Keratinocyte (primary cell): ENCODE results near the gene PTPN13. TPM values are rescaled to one million over a fixed set of nuclear protein-coding genes. Genes with fewer than 3 reads are reported as not detected.

Experiments used
- DNase-seq: peaks from one replicate; pipeline ENCODE4 v3.0.0-alpha.2; 2011; ENCODE audit warnings: low read depth, missing footprints, low spot score
- FAIRE-seq: peaks from 2 replicates; lab custom pipeline; 2011; peaks lifted over from hg19 to GRCh38; lab: Jason Lieb, UNC
- H2AFZ ChIP-seq: 2 replicates; pipeline ENCODE4 v1.6.0; 2012; ENCODE audit warnings: low read length, control low read depth, inconsistent platforms; ENCODE audit not compliant: control insufficient read depth
- H3K27ac ChIP-seq: 2 replicates; pipeline ENCODE4 v1.5.1; 2011; ENCODE audit warnings: low read length; ENCODE audit not compliant: control insufficient read depth, insufficient read depth
- H3K27me3 ChIP-seq: 3 replicates; pipeline ENCODE4 v1.6.0; 2011; ENCODE audit warnings: low read length; ENCODE audit not compliant: control insufficient read depth, insufficient read depth; ENCODE audit errors: extremely low read depth
- H3K36me3 ChIP-seq, 2 experiments: 2 replicates in 1 of 2; 3 replicates in 1 of 2; pipeline ENCODE4 v1.5.1; 2011; ENCODE audit warnings: low read length in 2 of 2, mild to moderate bottlenecking in 1 of 2; ENCODE audit not compliant: control insufficient read depth in 2 of 2, insufficient read depth in 2 of 2; ENCODE audit errors: extremely low read depth in 1 of 2
- H3K4me1 ChIP-seq: 3 replicates; pipeline ENCODE4 v1.5.1; 2011; ENCODE audit warnings: low read length; ENCODE audit not compliant: control insufficient read depth, insufficient read depth; ENCODE audit errors: extremely low read depth
- H3K4me2 ChIP-seq: 3 replicates; pipeline ENCODE4 v1.6.0; 2011; ENCODE audit warnings: low read depth, low read length; ENCODE audit not compliant: control insufficient read depth, insufficient read depth; ENCODE audit errors: extremely low read depth
- H3K4me3 ChIP-seq, 3 experiments: fragments of 200-600 bp in 1 of 3; sonication (generic) in 1 of 3; 2 replicates in 2 of 3; 3 replicates in 1 of 3; pipeline ENCODE4 v1.5.1; 2011 to 2016; ENCODE audit warnings: low read length in 3 of 3, mild to moderate bottlenecking in 3 of 3, control low read depth in 2 of 3, inconsistent platforms in 1 of 3, low read depth in 1 of 3, mixed read lengths in 1 of 3, mixed run types in 1 of 3, moderate library complexity in 1 of 3; ENCODE audit not compliant: control insufficient read depth in 2 of 3, insufficient read depth in 2 of 3; ENCODE audit errors: extremely low read depth in 1 of 3
- H3K79me2 ChIP-seq: 2 replicates; pipeline ENCODE4 v1.6.0; 2012; ENCODE audit warnings: low read length; ENCODE audit not compliant: control insufficient read depth, insufficient read depth
- H3K9ac ChIP-seq: 3 replicates; pipeline ENCODE4 v1.6.0; 2011; ENCODE audit warnings: low read length; ENCODE audit not compliant: control insufficient read depth, insufficient read depth; ENCODE audit errors: extremely low read depth
- H3K9me1 ChIP-seq: 3 replicates; pipeline ENCODE4 v1.6.0; 2011; ENCODE audit warnings: low read length; ENCODE audit not compliant: control insufficient read depth, insufficient read depth; ENCODE audit errors: extremely low read depth
- H3K9me3 ChIP-seq: 2 replicates; pipeline ENCODE4 v1.5.1; 2012; ENCODE audit warnings: low read depth, low read length; ENCODE audit not compliant: control insufficient read depth
- H4K20me1 ChIP-seq: 3 replicates; pipeline ENCODE4 v1.6.0; 2011; ENCODE audit warnings: low read length; ENCODE audit not compliant: control insufficient read depth, insufficient read depth; ENCODE audit errors: extremely low read depth
- CTCF ChIP-seq, 3 experiments: IDR thresholded peaks in 1 of 3; conservative IDR thresholded peaks in 1 of 3; optimal IDR thresholded peaks in 1 of 3; 2 replicates in 2 of 3; 3 replicates in 1 of 3; pipeline versions ENCODE3 to v1.5.1; 2011; ENCODE audit warnings: low read length in 3 of 3, mild to moderate bottlenecking in 3 of 3, moderate library complexity in 2 of 3, control low read depth in 1 of 3, inconsistent platforms in 1 of 3; ENCODE audit not compliant: insufficient read depth in 2 of 3; ENCODE audit errors: extremely low read depth in 1 of 3
- EZH2 ChIP-seq: IDR thresholded peaks from one replicate; pipeline ENCODE4 v1.6.1; 2012; ENCODE audit warnings: inconsistent platforms, mild to moderate bottlenecking, low read length, moderate library complexity
- dilution Hi-C: fragments of 300-500 bp; cut with MboI; formaldehyde crosslinking; loops from one replicate; pipeline ENCODE4 v1.7.0; 2020; ENCODE audit warnings: low sequenced_read_pairs; ENCODE audit not compliant: extremely low pct_ligation_motif_present
- polyA plus RNA-seq, 5 experiments: library from polyadenylated mRNA; depleted of rRNA in 3 of 5; stranded (reverse) in 3 of 5; stranded (forward) in 1 of 5; unstranded in 1 of 5; fragments of >200 nt; gene quantifications; 1 replicate in 1 of 5; 2 replicates in 3 of 5; 3 replicates in 1 of 5; pipeline versions ENCODE4 v1.2.1 to v1.2.3, GENCODE V29; 2011 to 2012; ENCODE audit warnings: missing spikeins in 2 of 5, low read depth in 1 of 5, low replicate concordance in 1 of 5

Gene PTPN13
- polyA plus RNA-seq, 1 donor (not counting 4 experiments of a cell fraction or from before 2014, with no cell fraction given): 37.6 TPM

DNA sequence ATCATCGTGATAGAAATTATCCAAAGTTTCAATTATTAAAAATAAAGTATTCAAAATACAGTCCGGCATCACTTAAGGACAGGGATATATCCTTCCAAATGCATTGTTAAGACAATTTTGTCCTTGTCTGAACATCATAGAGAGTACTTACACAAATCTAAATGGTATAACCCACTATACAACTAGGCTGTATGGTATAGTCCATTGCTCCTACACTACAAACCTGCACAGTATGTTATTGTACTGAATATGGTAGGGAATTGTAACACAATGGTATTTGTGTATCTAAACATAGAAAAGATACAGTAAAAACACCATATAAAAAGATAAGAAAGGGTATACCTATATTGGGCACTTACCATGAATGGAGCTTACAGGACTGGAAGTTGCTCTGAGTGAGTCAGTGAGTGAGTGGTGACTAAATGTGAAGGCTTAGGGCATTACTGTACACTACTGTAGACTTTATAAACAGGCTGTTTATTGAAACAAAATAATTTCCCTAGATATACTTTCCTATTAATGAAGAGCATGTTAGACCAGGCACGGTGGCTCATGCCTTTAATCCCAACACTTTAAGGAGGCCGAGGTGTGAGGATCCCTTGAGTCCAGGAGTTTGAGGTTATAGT, 44.8 kb upstream of the PTPN13 start:
- no peak overlapping the region for H2AFZ ChIP-seq
- H3K36me3 ChIP-seq: peaks cover 0 to 2% of the 10 kb centered on the region in 2 experiments
- peaks cover 26% of the 10 kb centered on the region for H3K4me1 ChIP-seq
- dilution Hi-C loops: no loop called here
- H3K4me2 ChIP-seq: peak overlapping the region; percentile 32
- H3K4me3 ChIP-seq: no peak overlapping the region
- H4K20me1 ChIP-seq: no peaks in the 10 kb centered on the region
- no peaks in the 10 kb centered on the region for H3K27me3 ChIP-seq
- no peaks in the 10 kb centered on the region for H3K79me2 ChIP-seq
- H3K9me3 ChIP-seq: no peaks in the 10 kb centered on the region
- no peaks in the 10 kb centered on the region for H3K9me1 ChIP-seq
- FAIRE-seq (peak; percentile 52), DNase-seq (no peak)
- H3K9ac ChIP-seq: no peak overlapping the region
- TF ChIP-seq CTCF (optimal IDR thresholded peaks at IDR 0.05 in 1 of 3, IDR thresholded peaks at IDR 0.05 in 1 of 3, conservative IDR thresholded peaks at IDR 0.05 in 1 of 3; ENCODE audit: extremely low read depth in 1 of 3, insufficient read depth in 2 of 3, low read length in 3 of 3): no peak
- TF ChIP-seq EZH2: no peak
- peak overlapping the region; percentile 60 for H3K27ac ChIP-seq

DNA sequence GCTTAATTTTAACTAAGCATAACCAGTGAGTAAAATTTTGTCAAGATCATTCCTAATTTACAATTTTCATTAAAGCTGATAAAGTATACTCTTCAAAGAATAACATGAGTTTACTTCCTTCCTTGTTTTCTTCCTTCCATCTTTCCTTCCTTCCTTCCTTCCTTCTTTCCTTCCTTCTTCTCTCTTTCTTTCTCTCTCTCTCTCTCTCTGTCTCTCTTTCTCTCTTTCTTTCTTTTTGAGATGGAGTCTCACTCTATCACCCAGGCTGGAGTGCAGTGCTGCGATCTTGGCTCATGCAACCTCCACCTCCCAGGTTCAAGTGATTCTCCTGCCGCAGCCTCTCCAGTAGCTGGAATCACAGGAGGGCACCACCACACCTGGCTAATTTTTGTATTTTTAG, 42.7 kb upstream of the PTPN13 start:
- Histone ChIP-seq H3K27me3 (no peaks in the 10 kb centered on the region), H3K4me2 (no peak overlapping the region), H4K20me1 (no peaks in the 10 kb centered on the region), H3K4me3 (no peak overlapping the region), H3K9me3 (no peaks in the 10 kb centered on the region), H3K79me2 (no peaks in the 10 kb centered on the region), H3K9me1 (no peaks in the 10 kb centered on the region), H2AFZ (no peak overlapping the region), H3K9ac (no peak overlapping the region), H3K27ac (no peak overlapping the region), H3K4me1 (peaks cover 26% of the 10 kb centered on the region), H3K36me3 (peaks cover 0 to 2% of the 10 kb centered on the region in 2 experiments)
- DNase-seq (no peak), FAIRE-seq (no peak)
- dilution Hi-C loops: no loop called here
- no peak for TF ChIP-seq EZH2
- no peak for TF ChIP-seq CTCF (optimal IDR thresholded peaks at IDR 0.05 in 1 of 3, IDR thresholded peaks at IDR 0.05 in 1 of 3, conservative IDR thresholded peaks at IDR 0.05 in 1 of 3; ENCODE audit: extremely low read depth in 1 of 3, insufficient read depth in 2 of 3, low read length in 3 of 3)
